HFFc6 (cell line): ENCODE measurements around the gene NR3C2. TPM values are rescaled to one million over a fixed set of nuclear protein-coding genes. Genes with fewer than 3 reads are reported as not detected.

Experiments
- DNase-seq: peaks from one replicate; pipeline ENCODE4 v3.0.0-alpha.2; 2018
- H3K27ac Mint-ChIP-seq: 2 replicates; pipeline ENCODE4 v1.8.0; 2020; ENCODE audit warnings: mild to moderate bottlenecking, mixed read lengths
- H3K27me3 Mint-ChIP-seq: 2 replicates; pipeline ENCODE4 v1.8.0; 2021; ENCODE audit warnings: mild to moderate bottlenecking, moderate library complexity, mixed read lengths; ENCODE audit not compliant: insufficient read depth
- H3K36me3 Mint-ChIP-seq: 2 replicates; pipeline ENCODE4 v1.8.0; 2021; ENCODE audit warnings: low read depth, mixed read lengths
- H3K4me1 Mint-ChIP-seq: 2 replicates; pipeline ENCODE4 v1.8.0; 2020; ENCODE audit warnings: low read depth, mixed read lengths
- H3K4me3 Mint-ChIP-seq: 2 replicates; pipeline ENCODE4 v1.8.0; 2020; ENCODE audit warnings: mild to moderate bottlenecking, moderate library complexity, mixed read lengths
- H3K9me3 Mint-ChIP-seq: 2 replicates; pipeline ENCODE4 v1.8.0; 2020; ENCODE audit warnings: mild to moderate bottlenecking, mixed read lengths
- CTCF ChIP-seq: fragments of 200-600 bp; sonication (generic); IDR thresholded peaks from 2 replicates; pipeline ENCODE4 v1.5.0; 2021; ENCODE audit warnings: antibody characterized with exemption, mild to moderate bottlenecking
- total RNA-seq, 6 experiments: library from RNA; stranded (reverse); fragmentation: NEBNext Ultra II Directional; extraction: Animal tissue kit (Norgen Biotek cat#: 25700); gene quantifications; 2 replicates in 1 of 6; 3 replicates in 5 of 6; pipeline ENCODE4 v1.2.3, GENCODE V29; 2021

NR3C2 gene
- total RNA-seq, 6 experiments from 2014 or later = 0.07 to 0.26 (median 0.11) TPM

GRCh38 chr4:148078061-148078460 lies 364.2 kb downstream of the NR3C2 start:
- Mint-ChIP-seq H3K27me3 (peaks cover 5% of the 10 kb centered on the region; the same call in 1 of the 2 replicates), H3K36me3 (peaks cover 72% of the 10 kb centered on the region), H3K4me3 (no peak overlapping the region), H3K4me1 (peaks cover 17% of the 10 kb centered on the region; the same call in 1 of the 2 replicates), H3K27ac (no peak overlapping the region), H3K9me3 (peaks cover 12% of the 10 kb centered on the region)
- no peak for DNase-seq
- TF ChIP-seq CTCF = no peak

GRCh38 chr4:148077581-148077980 lies 364.6 kb downstream of the NR3C2 start:
- Mint-ChIP-seq H3K4me1 (peaks cover 17% of the 10 kb centered on the region; the same call in 1 of the 2 replicates), H3K36me3 (peaks cover 77% of the 10 kb centered on the region), H3K4me3 (no peak overlapping the region), H3K27me3 (peaks cover 5% of the 10 kb centered on the region), H3K27ac (no peak overlapping the region), H3K9me3 (peaks cover 12% of the 10 kb centered on the region)
- no peak for DNase-seq
- no peak for TF ChIP-seq CTCF

- no peak overlapping the region for H3K4me3 Mint-ChIP-seq
- no peak overlapping the region for H3K27ac Mint-ChIP-seq
- peaks cover 17% of the 10 kb centered on the region; the same call in 1 of the 2 replicates for H3K4me1 Mint-ChIP-seq
These were observed 365.2 kb downstream of the NR3C2 start for GRCh38 chr4:148076964-148077363.

GRCh38 chr4:148075438-148075837 lies 366.8 kb downstream of the NR3C2 start:
- no peak for TF ChIP-seq CTCF
- no peak for DNase-seq
- Mint-ChIP-seq H3K36me3 (peaks cover 58% of the 10 kb centered on the region), H3K27ac (no peak overlapping the region; the same call in 1 of the 2 replicates), H3K9me3 (peaks cover 12% of the 10 kb centered on the region), H3K27me3 (peaks cover 3% of the 10 kb centered on the region), H3K4me3 (no peak overlapping the region), H3K4me1 (peaks cover 17% of the 10 kb centered on the region; the same call in 1 of the 2 replicates)

More at GRCh38 chr4:148076964-148077363, 365.2 kb downstream of the NR3C2 start:
- peaks cover 74% of the 10 kb centered on the region for H3K36me3 Mint-ChIP-seq
- H3K9me3 Mint-ChIP-seq = peaks cover 12% of the 10 kb centered on the region
- no peak for TF ChIP-seq CTCF
- peaks cover 3% of the 10 kb centered on the region for H3K27me3 Mint-ChIP-seq
- no peak for DNase-seq

- H3K4me3 Mint-ChIP-seq = no peak overlapping the region
- TF ChIP-seq CTCF = no peak
- H3K4me1 Mint-ChIP-seq = peaks cover 17% of the 10 kb centered on the region; the same call in 1 of the 2 replicates
- DNase-seq = no peak
- peaks cover 3% of the 10 kb centered on the region for H3K27me3 Mint-ChIP-seq
- peaks cover 12% of the 10 kb centered on the region for H3K9me3 Mint-ChIP-seq
- peaks cover 50% of the 10 kb centered on the region for H3K36me3 Mint-ChIP-seq
- H3K27ac Mint-ChIP-seq = no peak overlapping the region
These were observed 367.8 kb downstream of the NR3C2 start for GRCh38 chr4:148074462-148074861.

GRCh38 chr4:148073349-148073748 lies 368.9 kb downstream of the NR3C2 start:
- TF ChIP-seq CTCF = no peak
- no peak for DNase-seq
- peaks cover 12% of the 10 kb centered on the region for H3K9me3 Mint-ChIP-seq

More at GRCh38 chr4:148073349-148073748, 368.9 kb downstream of the NR3C2 start:
- H3K27ac Mint-ChIP-seq = no peak overlapping the region
- H3K4me1 Mint-ChIP-seq = peaks cover 17% of the 10 kb centered on the region; the same call in 1 of the 2 replicates
- peaks cover 50% of the 10 kb centered on the region for H3K36me3 Mint-ChIP-seq
- peaks cover 3% of the 10 kb centered on the region for H3K27me3 Mint-ChIP-seq
- no peak overlapping the region for H3K4me3 Mint-ChIP-seq
